Stimulated activated CD8-positive, alpha-beta memory T cell treated with anti-CD3 and anti-CD28 coated beads, Interleukin-2, amount 100 ng/mL, for 48 hours (primary cell): ENCODE measurements around the gene LPAR4.
"Not testable (repeated sequence)": the region's sequence is repeated elsewhere in the genome, so short reads cannot be mapped to it uniquely, and the experiment has no call there.

Experiments used
- DNase-seq, 2 donors: peaks; one replicate each; pipeline ENCODE4 v3.0.0-alpha.2; 2020; ENCODE audit warnings: low read depth in 2 of 2

The LPAR4 gene

GRCh38 chrX:78747489-78747888 is at the start of gene LPAR4:
Gene LPAR4, plus strand, starts transcription at chrX:78747720. Its CDS starts 7,150 bp downstream, at chrX:78754870.
- no peak for DNase-seq

- no peak for DNase-seq
Measured at GRCh38 chrX:78706071-78706470, 41.4 kb upstream of the LPAR4 start.

- no peak for DNase-seq
Measured at GRCh38 chrX:78708262-78708661, 39.3 kb upstream of the LPAR4 start.

- DNase-seq: no peak
Measured at GRCh38 chrX:78708816-78709215, 38.7 kb upstream of the LPAR4 start.

- no peak for DNase-seq
Measured at GRCh38 chrX:78710171-78710570, 37.3 kb upstream of the LPAR4 start.

GRCh38 chrX:78712336-78712735 is 35.2 kb upstream of the LPAR4 start:
- no peak for DNase-seq

- DNase-seq: no peak
Measured at GRCh38 chrX:78725287-78725686, 22.2 kb upstream of the LPAR4 start.

GRCh38 chrX:78746496-78746895 is 1.0 kb upstream of the LPAR4 start:
- no peak for DNase-seq

GRCh38 chrX:78747971-78748370 is 451 bp downstream of the LPAR4 start:
- DNase-seq: no peak

- no peak for DNase-seq
Measured at GRCh38 chrX:78748846-78749245, 1.3 kb downstream of the LPAR4 start.

GRCh38 chrX:78753571-78753970 is 6.1 kb downstream of the LPAR4 start:
- no peak for DNase-seq

- DNase-seq: no peak
Measured at GRCh38 chrX:78754917-78755316, 7.4 kb downstream of the LPAR4 start.

GRCh38 chrX:78759081-78759480 is 11.6 kb downstream of the LPAR4 start:
- no peak for DNase-seq

GRCh38 chrX:78769101-78769755 is 21.7 kb downstream of the LPAR4 start:
- DNase-seq: no peak

- DNase-seq: no peak
Measured at GRCh38 chrX:78769946-78770345, 22.4 kb downstream of the LPAR4 start.

- DNase-seq: no peak
Measured at GRCh38 chrX:78796916-78797315, 49.4 kb downstream of the LPAR4 start.

GRCh38 chrX:78800114-78800513 is 52.6 kb downstream of the LPAR4 start:
- DNase-seq: no peak

GRCh38 chrX:78800694-78801093 is 53.2 kb downstream of the LPAR4 start:
- no peak for DNase-seq

- DNase-seq: no peak
Measured at GRCh38 chrX:78801522-78801921, 54.0 kb downstream of the LPAR4 start.

- DNase-seq: not testable (repeated sequence)
Measured at GRCh38 chrX:78802526-78802925, 55.0 kb downstream of the LPAR4 start.
